ENCODE results near the gene CLEC2L.

CLEC2L gene

GRCh38 chr7:139540203-139540602, 16.7 kb downstream of the CLEC2L start:
- Histone ChIP-seq H3K23ac (ENCODE audit: low read length in 2 of 2) (peak overlapping the region in 1 of 2 experiments; percentile 18), H3K9me3 (ENCODE audit: control insufficient read depth, low read length) (no peaks in the 10 kb centered on the region), H3K4me3 (ENCODE audit: insufficient read depth in 1 of 2, low read depth in 1 of 2, low read length in 2 of 2) (no peak overlapping the region), H2BK5ac (ENCODE audit: low read depth, low read length, poor library complexity, severe bottlenecking) (no peak overlapping the region), H2BK120ac (ENCODE audit: low read depth, low read length) (no peak overlapping the region), H3K18ac (ENCODE audit: low read depth in 1 of 2, low read length in 2 of 2) (no peak overlapping the region), H2BK15ac (ENCODE audit: low read depth, poor library complexity, severe bottlenecking) (no peak overlapping the region), H3K27me3 (ENCODE audit: control insufficient read depth in 1 of 2, insufficient read depth in 1 of 2, low read length in 2 of 2) (peaks cover 49 to 51% of the 10 kb centered on the region in 2 experiments), H2BK12ac (ENCODE audit: low read length in 2 of 2) (no peak overlapping the region), H3K27ac (ENCODE audit: low read length, poor library complexity, severe bottlenecking) (no peak overlapping the region), H3K14ac (ENCODE audit: low read length in 2 of 2) (no peak overlapping the region), H2AFZ (ENCODE audit: low read depth, low read length) (no peak overlapping the region), H4K91ac (ENCODE audit: low read length) (no peak overlapping the region), H3K79me1 (replicated peaks; ENCODE audit: low read length, poor library complexity, severe bottlenecking) (no peaks in the 10 kb centered on the region), H4K8ac (ENCODE audit: low read length) (no peak overlapping the region), H3K4ac (ENCODE audit: low read depth in 1 of 2, low read length in 2 of 2) (no peak overlapping the region), H3K4me2 (ENCODE audit: low read length, poor library complexity, severe bottlenecking) (no peak overlapping the region), H3K4me1 (ENCODE audit: control insufficient read depth, insufficient read depth, low read depth, low read length) (peaks cover 5% of the 10 kb centered on the region), H2AK5ac (ENCODE audit: low read length, severe bottlenecking) (no peak overlapping the region), H3K36me3 (ENCODE audit: control insufficient read depth in 1 of 2, insufficient read depth in 2 of 2, low read depth in 1 of 2, low read length in 2 of 2) (no peaks in the 10 kb centered on the region), H3K9ac (ENCODE audit: low read length) (no peak overlapping the region)
- DNase-seq: no peak
- 73% methylated on average over 12 of the region's 12 CpGs for WGBS

- Histone ChIP-seq H2BK12ac (ENCODE audit: low read length in 2 of 2) (no peak overlapping the region), H4K8ac (ENCODE audit: low read length) (no peak overlapping the region), H2AFZ (ENCODE audit: low read depth, low read length) (no peak overlapping the region), H3K4me3 (ENCODE audit: insufficient read depth in 1 of 2, low read depth in 1 of 2, low read length in 2 of 2) (peak overlapping the region in 1 of 2 experiments; percentile 53), H3K4me2 (ENCODE audit: low read length, poor library complexity, severe bottlenecking) (no peak overlapping the region), H2BK120ac (ENCODE audit: low read depth, low read length) (no peak overlapping the region), H3K27ac (ENCODE audit: low read length, poor library complexity, severe bottlenecking) (no peak overlapping the region), H3K14ac (ENCODE audit: low read length in 2 of 2) (peak overlapping the region in 1 of 2 experiments; percentile 30), H3K18ac (ENCODE audit: low read depth in 1 of 2, low read length in 2 of 2) (no peak overlapping the region), H2BK15ac (ENCODE audit: low read depth, poor library complexity, severe bottlenecking) (no peak overlapping the region), H2AK5ac (ENCODE audit: low read length, severe bottlenecking) (no peak overlapping the region), H3K9me3 (ENCODE audit: control insufficient read depth, low read length) (no peaks in the 10 kb centered on the region), H3K4ac (ENCODE audit: low read depth in 1 of 2, low read length in 2 of 2) (no peak overlapping the region), H3K79me1 (replicated peaks; ENCODE audit: low read length, poor library complexity, severe bottlenecking) (no peaks in the 10 kb centered on the region), H2BK5ac (ENCODE audit: low read depth, low read length, poor library complexity, severe bottlenecking) (no peak overlapping the region), H3K9ac (ENCODE audit: low read length) (peak overlapping the region; percentile 60), H4K91ac (ENCODE audit: low read length) (no peak overlapping the region), H3K23ac (ENCODE audit: low read length in 2 of 2) (no peak overlapping the region), H3K4me1 (ENCODE audit: control insufficient read depth, insufficient read depth, low read depth, low read length) (peaks cover 5% of the 10 kb centered on the region), H3K36me3 (ENCODE audit: control insufficient read depth in 1 of 2, insufficient read depth in 2 of 2, low read depth in 1 of 2, low read length in 2 of 2) (no peaks in the 10 kb centered on the region), H3K27me3 (ENCODE audit: control insufficient read depth in 1 of 2, insufficient read depth in 1 of 2, low read length in 2 of 2) (peaks cover 40 to 51% of the 10 kb centered on the region in 2 experiments)
- DNase-seq: no peak
- 85% methylated on average over 21 of the region's 21 CpGs for WGBS
Observed at GRCh38 chr7:139541600-139542307, 18.3 kb downstream of the CLEC2L start.

GRCh38 chr7:139542308-139543151, 19.0 kb downstream of the CLEC2L start:
- H3K9ac ChIP-seq (ENCODE audit: low read length): peak overlapping the region; percentile 60
- no peak overlapping the region for H3K4ac ChIP-seq (ENCODE audit: low read depth in 1 of 2, low read length in 2 of 2)
- H2BK15ac ChIP-seq (ENCODE audit: low read depth, poor library complexity, severe bottlenecking): no peak overlapping the region
- DNase-seq: no peak
- no peak overlapping the region for H3K18ac ChIP-seq (ENCODE audit: low read depth in 1 of 2, low read length in 2 of 2)
- H2AFZ ChIP-seq (ENCODE audit: low read depth, low read length): no peak overlapping the region
- H3K9me3 ChIP-seq (ENCODE audit: control insufficient read depth, low read length): no peaks in the 10 kb centered on the region
- no peak overlapping the region for H4K8ac ChIP-seq (ENCODE audit: low read length)
- no peak overlapping the region for H3K23ac ChIP-seq (ENCODE audit: low read length in 2 of 2)
- H2AK5ac ChIP-seq (ENCODE audit: low read length, severe bottlenecking): no peak overlapping the region
- no peak overlapping the region for H3K27ac ChIP-seq (ENCODE audit: low read length, poor library complexity, severe bottlenecking)
- H3K14ac ChIP-seq (ENCODE audit: low read length in 2 of 2): peak overlapping the region in 1 of 2 experiments; percentile 19
- H3K36me3 ChIP-seq (ENCODE audit: control insufficient read depth in 1 of 2, insufficient read depth in 2 of 2, low read depth in 1 of 2, low read length in 2 of 2): no peaks in the 10 kb centered on the region
- 94% methylated on average over 25 of the region's 28 CpGs for WGBS
- peak overlapping the region; percentile 28 for H4K91ac ChIP-seq (ENCODE audit: low read length)
- H2BK5ac ChIP-seq (ENCODE audit: low read depth, low read length, poor library complexity, severe bottlenecking): no peak overlapping the region
- no peaks in the 10 kb centered on the region for H3K79me1 ChIP-seq (replicated peaks; ENCODE audit: low read length, poor library complexity, severe bottlenecking)
- no peak overlapping the region for H3K4me2 ChIP-seq (ENCODE audit: low read length, poor library complexity, severe bottlenecking)
- H3K4me1 ChIP-seq (ENCODE audit: control insufficient read depth, insufficient read depth, low read depth, low read length): peaks cover 5% of the 10 kb centered on the region
- H3K4me3 ChIP-seq (ENCODE audit: insufficient read depth in 1 of 2, low read depth in 1 of 2, low read length in 2 of 2): peak overlapping the region in 1 of 2 experiments; percentile 53
- H2BK120ac ChIP-seq (ENCODE audit: low read depth, low read length): no peak overlapping the region
- peaks cover 37 to 51% of the 10 kb centered on the region in 2 experiments for H3K27me3 ChIP-seq (ENCODE audit: control insufficient read depth in 1 of 2, insufficient read depth in 1 of 2, low read length in 2 of 2)
- H2BK12ac ChIP-seq (ENCODE audit: low read length in 2 of 2): no peak overlapping the region
